DOHH2 (cell line): Measurements from ENCODE around the gene AKAP13.

Experiments
- H3F3A ChIP-seq: fragments of 200-600 bp; sonication (generic), shearing (Covaris generic); 2 replicates; pipeline ENCODE4 v1.6.0; 2016; ENCODE audit warnings: antibody characterized with exemption, mild to moderate bottlenecking; ENCODE audit not compliant: control insufficient read depth, insufficient read depth
- H3K27ac ChIP-seq: fragments of 200-600 bp; sonication (generic); 2 replicates; pipeline ENCODE4 v1.5.1; 2014; ENCODE audit warnings: low read depth, mild to moderate bottlenecking, low read length, moderate library complexity
- H3K27me3 ChIP-seq: fragments of 200-600 bp; sonication (generic); 2 replicates; pipeline ENCODE4 v1.6.1; 2014; ENCODE audit warnings: mild to moderate bottlenecking, low read length, mixed read lengths; ENCODE audit not compliant: control insufficient read depth
- H3K36me3 ChIP-seq: fragments of 200-600 bp; sonication (generic); 2 replicates; pipeline ENCODE4 v1.6.1; 2014; ENCODE audit warnings: mild to moderate bottlenecking, low read length, moderate library complexity, mixed read lengths; ENCODE audit not compliant: control insufficient read depth
- H3K4me1 ChIP-seq: fragments of 200-600 bp; sonication (generic); 2 replicates; pipeline ENCODE4 v1.6.1; 2014; ENCODE audit warnings: mild to moderate bottlenecking, low read length, mixed read lengths; ENCODE audit not compliant: control insufficient read depth
- H3K4me2 ChIP-seq: fragments of 200-600 bp; sonication (generic); 2 replicates; pipeline ENCODE4 v1.6.0; 2014; ENCODE audit warnings: mild to moderate bottlenecking, low read length, moderate library complexity
- H3K4me3 ChIP-seq: fragments of 200-600 bp; sonication (generic); 2 replicates; pipeline ENCODE4 v1.5.1; 2014; ENCODE audit warnings: mild to moderate bottlenecking, low read length, mixed read lengths
- H3K79me2 ChIP-seq: fragments of 200-600 bp; sonication (generic); 2 replicates; pipeline ENCODE4 v1.6.1; 2014; ENCODE audit warnings: mild to moderate bottlenecking, low read length, mixed read lengths; ENCODE audit not compliant: control insufficient read depth
- H3K9me2 ChIP-seq: fragments of 200-600 bp; sonication (generic); replicated peaks from 2 replicates; pipeline ENCODE4 v1.6.1; 2014; ENCODE audit warnings: mild to moderate bottlenecking, low read length, mixed read lengths; ENCODE audit not compliant: control insufficient read depth
- H3K9me3 ChIP-seq: fragments of 200-600 bp; sonication (generic); 2 replicates; pipeline ENCODE4 v1.6.1; 2014; ENCODE audit warnings: antibody characterized with exemption, low read length, mixed read lengths; ENCODE audit not compliant: control insufficient read depth, insufficient read depth
- H4K20me1 ChIP-seq: fragments of 200-600 bp; sonication (generic); 2 replicates; pipeline ENCODE4 v1.6.0; 2014; ENCODE audit warnings: low read depth, mild to moderate bottlenecking, antibody characterized with exemption, low read length, moderate library complexity; ENCODE audit not compliant: control insufficient read depth, insufficient read depth
- CTCF ChIP-seq: fragments of 200-600 bp; sonication (generic); IDR thresholded peaks from one replicate; pipeline ENCODE4 v1.5.1; 2014; ENCODE audit warnings: antibody characterized with exemption, mild to moderate bottlenecking, low read depth, low read length; ENCODE audit not compliant: poor library complexity, severe bottlenecking
- EZH2phosphoT487 ChIP-seq: fragments of 200-600 bp; sonication (generic); IDR thresholded peaks from 2 replicates; pipeline ENCODE4 v1.6.1; 2017; ENCODE audit warnings: borderline replicate concordance, mild to moderate bottlenecking, antibody characterized with exemption, low read length, moderate library complexity, mixed read lengths

AKAP13 gene

GRCh38 chr15:85356276-85356675 lies 24.1 kb upstream of the AKAP13 start:
- no peaks in the 10 kb centered on the region for H4K20me1 ChIP-seq
- TF ChIP-seq EZH2phosphoT487 = no peak
- no peak for TF ChIP-seq CTCF
- no peaks in the 10 kb centered on the region for H3K9me2 ChIP-seq
- H3K27ac ChIP-seq = no peak overlapping the region
- H3K27me3 ChIP-seq = no peaks in the 10 kb centered on the region
- no peaks in the 10 kb centered on the region for H3K36me3 ChIP-seq
- no peak overlapping the region for H3K4me3 ChIP-seq
- peaks cover 16% of the 10 kb centered on the region for H3K4me1 ChIP-seq
- no peaks in the 10 kb centered on the region for H3K9me3 ChIP-seq
- H3F3A ChIP-seq = no peaks in the 10 kb centered on the region; the same call in 1 of the 2 replicates
- no peaks in the 10 kb centered on the region for H3K79me2 ChIP-seq
- no peak overlapping the region for H3K4me2 ChIP-seq

DNA sequence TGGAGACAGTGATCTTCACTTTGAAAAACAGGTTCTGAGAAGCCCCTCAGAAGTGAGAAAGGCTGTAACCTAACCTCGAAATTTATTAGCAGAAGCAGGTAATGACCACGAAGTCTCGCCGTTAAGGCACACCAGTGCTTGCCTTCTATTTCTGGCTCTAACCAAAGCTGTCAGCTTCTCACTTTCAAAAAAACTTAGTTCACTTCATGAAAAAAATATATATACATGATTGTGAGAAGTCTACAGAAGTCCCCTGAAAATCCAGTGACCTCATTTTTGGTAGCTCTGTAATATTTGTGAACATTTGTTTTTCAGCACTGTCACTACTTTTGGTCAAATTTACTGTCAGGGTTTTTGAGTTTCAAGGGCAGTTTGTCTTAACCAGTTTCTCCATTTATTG lies 19.1 kb upstream of the AKAP13 start:
- no peak overlapping the region for H3K27ac ChIP-seq
- no peaks in the 10 kb centered on the region for H3K9me2 ChIP-seq
- H3K4me1 ChIP-seq = peaks cover 10% of the 10 kb centered on the region
- TF ChIP-seq CTCF (no peak), EZH2phosphoT487 (no peak)
- no peaks in the 10 kb centered on the region for H4K20me1 ChIP-seq
- no peak overlapping the region for H3K4me3 ChIP-seq
- H3K9me3 ChIP-seq = no peaks in the 10 kb centered on the region
- H3K36me3 ChIP-seq = no peaks in the 10 kb centered on the region
- H3K4me2 ChIP-seq = no peak overlapping the region
- H3F3A ChIP-seq = no peaks in the 10 kb centered on the region; the same call in 1 of the 2 replicates
- no peaks in the 10 kb centered on the region for H3K27me3 ChIP-seq
- no peaks in the 10 kb centered on the region for H3K79me2 ChIP-seq

DNA sequence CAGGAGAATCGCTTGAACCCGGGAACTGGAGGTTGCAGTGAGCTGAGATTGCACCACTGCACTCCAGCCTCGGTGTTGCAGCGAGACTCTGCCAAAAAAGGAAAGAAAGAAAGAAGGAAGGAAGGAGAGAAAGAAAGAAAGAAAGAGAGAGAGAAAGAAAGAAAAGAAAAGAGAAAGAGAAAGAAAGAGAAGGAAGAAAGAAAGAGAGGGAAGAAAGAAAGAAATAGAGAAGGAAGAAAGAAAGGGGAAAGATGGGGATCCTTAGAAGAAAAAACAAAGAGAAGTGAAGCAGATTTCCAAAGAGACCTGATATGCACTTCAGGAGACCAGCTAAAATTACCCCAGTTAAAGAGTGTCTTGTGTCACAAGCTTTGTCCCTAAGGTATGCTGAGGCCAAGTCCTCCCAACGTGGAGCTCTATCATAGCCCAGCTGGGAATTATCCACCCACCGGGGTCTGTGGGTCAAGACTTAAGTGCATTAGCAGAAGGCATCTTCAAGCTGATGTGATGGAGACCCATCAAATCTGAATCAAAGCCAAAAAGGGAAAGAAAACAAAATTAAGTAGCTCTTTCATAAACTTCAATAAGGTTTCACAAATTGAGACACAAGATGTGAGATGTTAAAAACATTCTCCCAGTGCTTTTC lies 17.8 kb upstream of the AKAP13 start:
- H3K79me2 ChIP-seq = no peaks in the 10 kb centered on the region
- TF ChIP-seq EZH2phosphoT487 = no peak
- no peak for TF ChIP-seq CTCF
- no peaks in the 10 kb centered on the region for H3K9me3 ChIP-seq
- no peaks in the 10 kb centered on the region; the same call in 1 of the 2 replicates for H3F3A ChIP-seq
- no peaks in the 10 kb centered on the region for H4K20me1 ChIP-seq
- H3K4me2 ChIP-seq = no peak overlapping the region
- H3K9me2 ChIP-seq = no peaks in the 10 kb centered on the region
- H3K36me3 ChIP-seq = no peaks in the 10 kb centered on the region
- peaks cover 12% of the 10 kb centered on the region for H3K4me1 ChIP-seq
- H3K27me3 ChIP-seq = no peaks in the 10 kb centered on the region
- H3K4me3 ChIP-seq = no peak overlapping the region
- no peak overlapping the region for H3K27ac ChIP-seq
